ENCODE results near the gene SIVA1. TPM values are rescaled to one million over a fixed set of nuclear protein-coding genes. Genes with fewer than 3 reads are reported as not detected.

SIVA1 gene
- total RNA-seq, 2 experiments from 2014 or later: 111 to 124 TPM

GRCh38 chr14:104734051-104734587 is 18.8 kb upstream of the SIVA1 start:
- Histone ChIP-seq H3K4me1 (ENCODE audit: insufficient read depth, low read length) (no peaks in the 10 kb centered on the region), H3K36me3 (ENCODE audit: insufficient read depth, low read length) (no peaks in the 10 kb centered on the region), H3K27me3 (ENCODE audit: control insufficient read depth in 1 of 2, insufficient read depth in 2 of 2, low read length in 2 of 2) (no peaks in the 10 kb centered on the region), H3K9me3 (ENCODE audit: control insufficient read depth in 1 of 2, insufficient read depth in 1 of 2, low read length in 2 of 2) (peaks cover 0 to 3% of the 10 kb centered on the region in 2 experiments), H3K4me3 (ENCODE audit: low read length) (no peak overlapping the region), H3K27ac (ENCODE audit: low read depth in 1 of 2, low read length in 2 of 2) (no peak overlapping the region)
- intact Hi-C loops (cut with DNase I, micrococcal nuclease): no loop called here
- Mint-ChIP-seq H3K27ac (no peak overlapping the region), H3K9me3 (no peaks in the 10 kb centered on the region), H3K4me3 (no peak overlapping the region), H3K4me1 (ENCODE audit: low read depth) (no peaks in the 10 kb centered on the region), H3K36me3 (ENCODE audit: low read depth) (no peaks in the 10 kb centered on the region), H3K27me3 (no peaks in the 10 kb centered on the region)
- ATAC-seq (ENCODE audit: poor library complexity): no peak
- ChIA-PET POLR2A (no interaction called here), CTCF (no interaction called here)
- TF ChIP-seq CTCF (IDR thresholded peaks at IDR 0.05): no peak
- no peak for DNase-seq

GRCh38 chr14:104734601-104734990 is 18.4 kb upstream of the SIVA1 start:
- CTCF ChIA-PET: no interaction called here

GRCh38 chr14:104734991-104735779 is 17.8 kb upstream of the SIVA1 start:
- no peak for TF ChIP-seq CTCF (IDR thresholded peaks at IDR 0.05)
- Histone ChIP-seq H3K27ac (ENCODE audit: low read depth in 1 of 2, low read length in 2 of 2) (no peak overlapping the region), H3K4me1 (ENCODE audit: insufficient read depth, low read length) (no peaks in the 10 kb centered on the region), H3K36me3 (ENCODE audit: insufficient read depth, low read length) (no peaks in the 10 kb centered on the region), H3K9me3 (ENCODE audit: control insufficient read depth in 1 of 2, insufficient read depth in 1 of 2, low read length in 2 of 2) (no peaks in the 10 kb centered on the region), H3K4me3 (ENCODE audit: low read length) (no peak overlapping the region), H3K27me3 (ENCODE audit: control insufficient read depth in 1 of 2, insufficient read depth in 2 of 2, low read length in 2 of 2) (no peaks in the 10 kb centered on the region)
- H3K27ac Mint-ChIP-seq: no peak overlapping the region
- H3K4me3 Mint-ChIP-seq: no peak overlapping the region
- ATAC-seq (ENCODE audit: poor library complexity): no peak
- no peaks in the 10 kb centered on the region for H3K4me1 Mint-ChIP-seq (ENCODE audit: low read depth)
- intact Hi-C loops (cut with DNase I, micrococcal nuclease): no loop called here
- no peaks in the 10 kb centered on the region for H3K36me3 Mint-ChIP-seq (ENCODE audit: low read depth)
- CTCF ChIA-PET: no interaction called here
- DNase-seq: no peak
- POLR2A ChIA-PET: no interaction called here
- H3K27me3 Mint-ChIP-seq: no peaks in the 10 kb centered on the region
- H3K9me3 Mint-ChIP-seq: no peaks in the 10 kb centered on the region

More at GRCh38 chr14:104734601-104734990, 18.4 kb upstream of the SIVA1 start:
- Mint-ChIP-seq H3K36me3 (ENCODE audit: low read depth) (no peaks in the 10 kb centered on the region), H3K27me3 (no peaks in the 10 kb centered on the region), H3K27ac (no peak overlapping the region), H3K4me1 (ENCODE audit: low read depth) (no peaks in the 10 kb centered on the region), H3K4me3 (no peak overlapping the region), H3K9me3 (no peaks in the 10 kb centered on the region)
- POLR2A ChIA-PET: no interaction called here
- no peak for TF ChIP-seq CTCF (IDR thresholded peaks at IDR 0.05)
- Histone ChIP-seq H3K9me3 (ENCODE audit: control insufficient read depth in 1 of 2, insufficient read depth in 1 of 2, low read length in 2 of 2) (no peaks in the 10 kb centered on the region), H3K36me3 (ENCODE audit: insufficient read depth, low read length) (no peaks in the 10 kb centered on the region), H3K4me1 (ENCODE audit: insufficient read depth, low read length) (no peaks in the 10 kb centered on the region), H3K27ac (ENCODE audit: low read depth in 1 of 2, low read length in 2 of 2) (no peak overlapping the region), H3K27me3 (ENCODE audit: control insufficient read depth in 1 of 2, insufficient read depth in 2 of 2, low read length in 2 of 2) (no peaks in the 10 kb centered on the region), H3K4me3 (ENCODE audit: low read length) (no peak overlapping the region)
- intact Hi-C loops (cut with DNase I, micrococcal nuclease): no loop called here
- ATAC-seq (ENCODE audit: poor library complexity): no peak
- no peak for DNase-seq

Data from CD4-positive, alpha-beta T cell (primary cell).